ENCODE measurements around the gene RRP8.

RRP8 gene

GRCh38 chr11:6603287-6604080 is at the start of gene RRP8, which contains the start of gene ILK:
TSS of gene RRP8 (minus strand) at chr11:6603616. CDS start at chr11:6603502, 114 bp downstream.
TSS of gene ILK (plus strand) at chr11:6603774. CDS start at chr11:6604272, 498 bp downstream.
- in situ Hi-C loops (cut with MboI; ENCODE audit: low sequenced_read_pairs), result loop anchor here (10.0 kb wide), 1 partner anchor 71 kb away; no protein-coding TSS in a partner anchor

- in situ Hi-C loops (cut with MboI; ENCODE audit: low sequenced_read_pairs), result no loop called here
These were observed 49.7 kb upstream of the RRP8 start for GRCh38 chr11:6653097-6653496.

GRCh38 chr11:6652182-6652581 is 48.8 kb upstream of the RRP8 start:
- in situ Hi-C loops (cut with MboI; ENCODE audit: low sequenced_read_pairs), result no loop called here

- in situ Hi-C loops (cut with MboI; ENCODE audit: low sequenced_read_pairs), result no loop called here
These were observed 47.6 kb upstream of the RRP8 start for GRCh38 chr11:6650980-6651379.

GRCh38 chr11:6650104-6650503 is 46.7 kb upstream of the RRP8 start:
- in situ Hi-C loops (cut with MboI; ENCODE audit: low sequenced_read_pairs), result no loop called here

- in situ Hi-C loops (cut with MboI; ENCODE audit: low sequenced_read_pairs), result no loop called here
These were observed 45.1 kb upstream of the RRP8 start for GRCh38 chr11:6648501-6648900.

- in situ Hi-C loops (cut with MboI; ENCODE audit: low sequenced_read_pairs), result no loop called here
These were observed 44.4 kb upstream of the RRP8 start for GRCh38 chr11:6647836-6648235.

- in situ Hi-C loops (cut with MboI; ENCODE audit: low sequenced_read_pairs), result no loop called here
These were observed 43.7 kb upstream of the RRP8 start for GRCh38 chr11:6646918-6647679.

- in situ Hi-C loops (cut with MboI; ENCODE audit: low sequenced_read_pairs), result no loop called here
These were observed 43.1 kb upstream of the RRP8 start for GRCh38 chr11:6646576-6646917.

- in situ Hi-C loops (cut with MboI; ENCODE audit: low sequenced_read_pairs), result no loop called here
These were observed 42.7 kb upstream of the RRP8 start for GRCh38 chr11:6646071-6646470.

- in situ Hi-C loops (cut with MboI; ENCODE audit: low sequenced_read_pairs), result no loop called here
These were observed 39.5 kb upstream of the RRP8 start for GRCh38 chr11:6642957-6643356.

GRCh38 chr11:6640985-6641701 is 37.7 kb upstream of the RRP8 start:
- in situ Hi-C loops (cut with MboI; ENCODE audit: low sequenced_read_pairs), result no loop called here

GRCh38 chr11:6640036-6640984 is 36.9 kb upstream of the RRP8 start:
- in situ Hi-C loops (cut with MboI; ENCODE audit: low sequenced_read_pairs), result no loop called here

GRCh38 chr11:6638429-6638828 is 35.0 kb upstream of the RRP8 start:
- in situ Hi-C loops (cut with MboI; ENCODE audit: low sequenced_read_pairs), result no loop called here

- in situ Hi-C loops (cut with MboI; ENCODE audit: low sequenced_read_pairs), result no loop called here
These were observed 34.5 kb upstream of the RRP8 start for GRCh38 chr11:6637871-6638270.

- in situ Hi-C loops (cut with MboI; ENCODE audit: low sequenced_read_pairs), result no loop called here
These were observed 33.1 kb upstream of the RRP8 start for GRCh38 chr11:6636480-6636879.

- in situ Hi-C loops (cut with MboI; ENCODE audit: low sequenced_read_pairs), result no loop called here
These were observed 31.9 kb upstream of the RRP8 start for GRCh38 chr11:6635082-6635932.

- in situ Hi-C loops (cut with MboI; ENCODE audit: low sequenced_read_pairs), result no loop called here
These were observed 31.1 kb upstream of the RRP8 start for GRCh38 chr11:6634534-6634933.

Data from HL-60/S4 treated with phorbol 12-myristate 13-acetate at 8.2 ng/mL for 4 days and 3 days (cell line).